Endothelial cell (in vitro differentiated cells): Measurements from ENCODE around the gene ERBIN. TPM values are rescaled to one million over a fixed set of nuclear protein-coding genes. Genes with fewer than 3 reads are reported as not detected.
A peak's percentile ranks its signal among the peaks of the same experiment; 100 is the strongest.

ENCODE experiments used
- DNase-seq: peaks from one replicate; pipeline ENCODE4 v3.0.0; 2021; ENCODE audit warnings: low spot score
- H3K27ac Mint-ChIP-seq: one replicate; pipeline ENCODE4 v1.8.0; 2021; ENCODE audit warnings: mixed read lengths, inconsistent platforms; ENCODE audit not compliant: unreplicated experiment
- H3K27me3 Mint-ChIP-seq: one replicate; pipeline ENCODE4 v1.8.0; 2021; ENCODE audit warnings: mild to moderate bottlenecking, moderate library complexity, mixed read lengths, inconsistent platforms; ENCODE audit not compliant: unreplicated experiment
- H3K36me3 Mint-ChIP-seq: one replicate; pipeline ENCODE4 v1.8.0; 2021; ENCODE audit warnings: mild to moderate bottlenecking, low read depth, mixed read lengths, inconsistent platforms; ENCODE audit not compliant: unreplicated experiment
- H3K4me1 Mint-ChIP-seq: one replicate; pipeline ENCODE4 v1.8.0; 2021; ENCODE audit warnings: mild to moderate bottlenecking, mixed read lengths, inconsistent platforms; ENCODE audit not compliant: unreplicated experiment
- H3K4me3 Mint-ChIP-seq: one replicate; pipeline ENCODE4 v1.8.0; 2021; ENCODE audit warnings: mild to moderate bottlenecking, mixed read lengths, inconsistent platforms; ENCODE audit not compliant: unreplicated experiment
- H3K9me3 Mint-ChIP-seq: one replicate; pipeline ENCODE4 v1.8.0; 2021; ENCODE audit warnings: mixed read lengths, inconsistent platforms; ENCODE audit not compliant: unreplicated experiment
- CTCF ChIP-seq: fragments of 200-600 bp; sonication (generic); IDR thresholded peaks from one replicate; pipeline ENCODE4 v1.5.0; 2021; ENCODE audit warnings: antibody characterized with exemption; ENCODE audit not compliant: unreplicated experiment
- total RNA-seq: library from RNA; stranded (reverse); fragmentation: NEBNext Ultra II Directional; extraction: Animal tissue kit (Norgen Biotek cat#: 25700); gene quantifications from one replicate; pipeline ENCODE4 v1.2.1, GENCODE V29; 2021; ENCODE audit not compliant: unreplicated experiment

Gene ERBIN
- total RNA-seq, 1 donor from 2014 or later, result 93.3 TPM

- Mint-ChIP-seq H3K27me3 (peaks cover 6% of the 10 kb centered on the region), H3K9me3 (no peaks in the 10 kb centered on the region), H3K4me3 (no peak overlapping the region), H3K4me1 (no peaks in the 10 kb centered on the region), H3K36me3 (peaks cover 11% of the 10 kb centered on the region), H3K27ac (no peak overlapping the region)
- no peak for TF ChIP-seq CTCF
- no peak for DNase-seq
Observed at GRCh38 chr5:66080664-66081063, 154.3 kb downstream of the ERBIN start.

- peaks cover 4% of the 10 kb centered on the region for H3K9me3 Mint-ChIP-seq
- no peak overlapping the region for H3K27ac Mint-ChIP-seq
- H3K4me1 Mint-ChIP-seq, result no peaks in the 10 kb centered on the region
- no peak for TF ChIP-seq CTCF
- peak overlapping the region; percentile 75 for H3K4me3 Mint-ChIP-seq
- DNase-seq, result no peak
- peaks cover 55% of the 10 kb centered on the region for H3K36me3 Mint-ChIP-seq
- peaks cover 4% of the 10 kb centered on the region for H3K27me3 Mint-ChIP-seq
Observed at GRCh38 chr5:66089384-66089783, 163.0 kb downstream of the ERBIN start.

GRCh38 chr5:66100851-66101250 lies 174.5 kb downstream of the ERBIN start:
- Mint-ChIP-seq H3K4me1 (no peaks in the 10 kb centered on the region), H3K27me3 (peaks cover 8% of the 10 kb centered on the region), H3K27ac (no peak overlapping the region), H3K9me3 (peaks cover 56% of the 10 kb centered on the region), H3K4me3 (no peak overlapping the region), H3K36me3 (peaks cover 65% of the 10 kb centered on the region)
- DNase-seq, result no peak
- TF ChIP-seq CTCF, result no peak

GRCh38 chr5:66113160-66113559 lies 186.8 kb downstream of the ERBIN start:
- Mint-ChIP-seq H3K4me3 (no peak overlapping the region), H3K4me1 (no peaks in the 10 kb centered on the region), H3K36me3 (peaks cover 9% of the 10 kb centered on the region), H3K9me3 (peaks cover 15% of the 10 kb centered on the region), H3K27ac (no peak overlapping the region), H3K27me3 (peaks cover 9% of the 10 kb centered on the region)
- no peak for DNase-seq
- TF ChIP-seq CTCF, result no peak

- Mint-ChIP-seq H3K4me3 (no peak overlapping the region), H3K27ac (no peak overlapping the region), H3K27me3 (peaks cover 2% of the 10 kb centered on the region), H3K36me3 (no peaks in the 10 kb centered on the region), H3K4me1 (no peaks in the 10 kb centered on the region), H3K9me3 (no peaks in the 10 kb centered on the region)
- no peak for TF ChIP-seq CTCF
- DNase-seq, result no peak
Observed at GRCh38 chr5:66118304-66118703, 191.9 kb downstream of the ERBIN start.
